DMS53 (cell line): Measurements from ENCODE around the gene MGAT4D.
A peak's percentile ranks its signal among the peaks of the same experiment; 100 is the strongest.

Source experiments
- DNase-seq: peaks from one replicate; lab custom pipeline; 2025; lab: John Stamatoyannopoulos, UW

MGAT4D gene

GRCh38 chr4:140439644-140440142 lies 58.4 kb downstream of the MGAT4D start:
- DNase-seq, result no peak

- peak; percentile 57 for DNase-seq
These were observed 70.1 kb downstream of the MGAT4D start for GRCh38 chr4:140427919-140428471.

GRCh38 chr4:140427106-140427918 lies 70.8 kb downstream of the MGAT4D start, which contains the start of gene CLGN:
TSS of gene CLGN (minus strand) at chr4:140427648. CDS start at chr4:140413078, 14,570 bp downstream.
- peak; percentile 87 for DNase-seq

- no peak for DNase-seq
These were observed 71.4 kb downstream of the MGAT4D start for GRCh38 chr4:140426610-140427105.

GRCh38 chr4:140423106-140423505 lies 75.0 kb downstream of the MGAT4D start:
- DNase-seq, result no peak

GRCh38 chr4:140413130-140413969 lies 84.7 kb downstream of the MGAT4D start:
- DNase-seq, result peak; percentile 44

- DNase-seq, result no peak
These were observed 89.1 kb downstream of the MGAT4D start for GRCh38 chr4:140408974-140409373.

- DNase-seq, result no peak
These were observed 91.8 kb downstream of the MGAT4D start for GRCh38 chr4:140406292-140406691.

GRCh38 chr4:140400111-140400510 lies 98.0 kb downstream of the MGAT4D start:
- no peak for DNase-seq

GRCh38 chr4:140395668-140396067 lies 102.4 kb downstream of the MGAT4D start:
- peak; percentile 14 for DNase-seq
